ENCODE measurements around the gene SNX5.

DNA sequence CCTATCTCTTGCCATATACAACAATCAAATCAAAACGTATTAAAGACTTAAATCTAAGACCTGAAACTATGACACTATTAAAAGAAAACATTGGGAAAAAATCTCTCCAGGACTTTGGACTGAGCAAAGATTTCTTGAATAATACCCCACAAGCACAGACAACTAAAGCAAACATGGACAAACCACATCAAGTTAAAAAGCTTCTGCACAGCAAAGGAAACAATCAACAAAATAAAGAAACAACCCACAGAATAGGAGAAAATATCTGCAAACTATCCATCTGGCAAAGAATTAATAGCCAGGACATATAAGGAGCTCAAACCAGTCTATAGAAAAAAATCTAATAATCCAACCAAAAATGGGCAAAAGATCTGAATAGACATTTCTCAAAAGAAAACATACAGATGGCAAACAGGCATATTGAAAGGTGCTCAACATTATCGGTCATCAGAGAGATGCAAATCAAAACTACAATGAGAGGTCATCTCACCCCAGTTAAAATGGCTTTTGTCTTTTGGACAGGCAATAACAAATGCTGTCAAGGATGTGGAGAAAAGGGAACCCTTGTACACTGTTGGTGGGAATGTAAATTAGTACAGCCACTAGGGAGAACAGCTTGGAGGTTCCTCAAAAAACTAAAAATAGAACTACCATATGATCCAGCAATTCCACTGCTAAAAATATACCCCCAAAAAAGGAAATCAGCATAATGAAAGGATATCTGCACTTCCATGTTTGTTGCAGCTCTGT lies 76.2 kb downstream of the SNX5 start:
- no peak for TF ChIP-seq EP300 (IDR thresholded peaks at IDR 0.05; ENCODE audit: borderline replicate concordance in 1 of 2, control insufficient read depth in 1 of 2, low read depth in 2 of 2, low read length in 2 of 2)
- no peak for TF ChIP-seq CBFB (IDR thresholded peaks at IDR 0.05; ENCODE audit: low read depth)
- TF ChIP-seq YY1 (IDR thresholded peaks at IDR 0.05; ENCODE audit: low read depth, low read length): no peak
- no peak for TF ChIP-seq NRF1 (conservative IDR thresholded peaks at IDR 0.05; ENCODE audit: low read depth, low read length)
- TF ChIP-seq, protein P1, sequence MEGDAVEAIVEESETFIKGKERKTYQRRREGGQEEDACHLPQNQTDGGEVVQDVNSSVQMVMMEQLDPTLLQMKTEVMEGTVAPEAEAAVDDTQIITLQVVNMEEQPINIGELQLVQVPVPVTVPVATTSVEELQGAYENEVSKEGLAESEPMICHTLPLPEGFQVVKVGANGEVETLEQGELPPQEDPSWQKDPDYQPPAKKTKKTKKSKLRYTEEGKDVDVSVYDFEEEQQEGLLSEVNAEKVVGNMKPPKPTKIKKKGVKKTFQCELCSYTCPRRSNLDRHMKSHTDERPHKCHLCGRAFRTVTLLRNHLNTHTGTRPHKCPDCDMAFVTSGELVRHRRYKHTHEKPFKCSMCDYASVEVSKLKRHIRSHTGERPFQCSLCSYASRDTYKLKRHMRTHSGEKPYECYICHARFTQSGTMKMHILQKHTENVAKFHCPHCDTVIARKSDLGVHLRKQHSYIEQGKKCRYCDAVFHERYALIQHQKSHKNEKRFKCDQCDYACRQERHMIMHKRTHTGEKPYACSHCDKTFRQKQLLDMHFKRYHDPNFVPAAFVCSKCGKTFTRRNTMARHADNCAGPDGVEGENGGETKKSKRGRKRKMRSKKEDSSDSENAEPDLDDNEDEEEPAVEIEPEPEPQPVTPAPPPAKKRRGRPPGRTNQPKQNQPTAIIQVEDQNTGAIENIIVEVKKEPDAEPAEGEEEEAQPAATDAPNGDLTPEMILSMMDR (IDR thresholded peaks at IDR 0.05 in 2 of 3, conservative IDR thresholded peaks at IDR 0.05 in 1 of 3; ENCODE audit: control insufficient read depth in 2 of 3, extremely low read depth in 1 of 3, insufficient read depth in 1 of 3, low read depth in 3 of 3, low read length in 3 of 3): no peak
